Measurements from ENCODE around the gene DACT3.

The DACT3 gene

DNA sequence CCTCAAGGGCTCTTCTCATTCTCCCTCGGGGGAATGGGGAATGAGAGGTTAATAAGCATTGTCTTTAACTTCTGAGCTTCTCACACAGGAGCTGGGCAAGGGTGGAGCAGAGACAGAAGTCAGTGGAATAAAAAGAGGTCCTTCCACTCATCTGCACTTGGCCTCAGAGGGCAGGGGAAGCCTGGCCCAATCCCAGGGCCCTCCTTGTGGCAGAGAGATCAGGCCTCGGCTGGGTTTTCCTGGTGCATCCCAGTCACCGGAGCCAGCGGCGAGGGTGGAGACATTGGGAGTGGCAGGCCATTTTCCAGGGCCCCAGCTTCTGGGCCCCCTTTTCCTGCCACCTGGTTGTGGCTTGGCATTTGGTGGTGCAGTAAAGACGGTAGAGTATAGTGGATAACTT, 49.2 kb downstream of the DACT3 start:
- no peak for DNase-seq (ENCODE audit: low read depth in 3 of 3)

DNA sequence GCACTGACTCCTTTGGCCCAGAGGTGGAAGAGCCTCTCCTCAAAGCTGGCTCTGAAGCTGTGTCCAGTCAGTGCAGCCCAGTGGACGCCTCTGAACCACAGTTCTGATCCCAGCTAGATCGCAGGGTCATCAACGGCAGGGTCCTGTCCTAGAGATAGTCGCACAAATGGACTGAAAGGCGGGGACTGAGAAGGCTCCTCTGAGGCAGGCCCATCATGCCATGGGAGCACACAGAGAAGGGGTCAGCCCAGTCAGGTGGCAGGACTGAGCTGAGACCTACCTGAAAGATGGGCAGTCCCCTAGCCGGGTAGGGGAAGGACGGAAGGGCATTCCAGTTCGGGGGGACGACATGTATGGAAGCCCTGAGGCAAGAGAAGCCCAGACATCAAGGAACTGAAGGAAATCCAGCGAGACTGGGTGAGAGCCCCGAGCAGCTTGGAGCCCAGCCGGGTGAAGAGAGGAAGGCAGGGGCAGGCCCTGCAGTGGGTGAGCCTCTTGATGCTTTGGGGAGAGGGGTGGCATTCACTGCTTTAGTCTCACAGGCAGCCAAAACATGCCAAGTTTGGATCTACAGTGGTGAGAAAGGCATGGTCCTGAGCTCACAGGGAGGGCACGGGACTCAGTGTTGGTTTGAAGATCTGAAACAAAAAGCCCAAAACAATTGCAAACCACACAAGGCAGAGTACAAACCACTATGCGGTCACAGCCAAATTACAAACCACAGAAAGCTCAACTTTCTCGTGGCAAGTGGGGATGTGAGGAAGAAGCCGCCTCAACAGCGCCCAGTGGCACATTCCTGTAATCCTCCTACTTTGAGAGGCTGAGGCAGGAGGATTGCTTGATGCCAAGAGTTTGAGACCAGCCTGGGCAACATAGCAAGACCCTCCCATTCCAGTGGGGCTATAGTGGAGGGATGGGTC, 49.9 kb downstream of the DACT3 start:
- no peak for DNase-seq (ENCODE audit: low read depth in 3 of 3)

DNA sequence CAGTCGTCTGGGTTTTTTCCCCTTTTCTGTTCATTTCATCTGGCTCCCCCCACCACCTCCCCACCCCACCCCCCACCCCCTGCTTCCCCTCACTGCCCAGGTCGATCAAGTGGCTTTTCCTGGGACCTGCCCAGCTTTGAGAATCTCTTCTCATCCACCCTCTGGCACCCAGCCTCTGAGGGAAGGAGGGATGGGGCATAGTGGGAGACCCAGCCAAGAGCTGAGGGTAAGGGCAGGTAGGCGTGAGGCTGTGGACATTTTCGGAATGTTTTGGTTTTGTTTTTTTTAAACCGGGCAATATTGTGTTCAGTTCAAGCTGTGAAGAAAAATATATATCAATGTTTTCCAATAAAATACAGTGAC, 50.6 kb downstream of the DACT3 start:
- DNase-seq (ENCODE audit: low read depth in 3 of 3), result no peak

DNA sequence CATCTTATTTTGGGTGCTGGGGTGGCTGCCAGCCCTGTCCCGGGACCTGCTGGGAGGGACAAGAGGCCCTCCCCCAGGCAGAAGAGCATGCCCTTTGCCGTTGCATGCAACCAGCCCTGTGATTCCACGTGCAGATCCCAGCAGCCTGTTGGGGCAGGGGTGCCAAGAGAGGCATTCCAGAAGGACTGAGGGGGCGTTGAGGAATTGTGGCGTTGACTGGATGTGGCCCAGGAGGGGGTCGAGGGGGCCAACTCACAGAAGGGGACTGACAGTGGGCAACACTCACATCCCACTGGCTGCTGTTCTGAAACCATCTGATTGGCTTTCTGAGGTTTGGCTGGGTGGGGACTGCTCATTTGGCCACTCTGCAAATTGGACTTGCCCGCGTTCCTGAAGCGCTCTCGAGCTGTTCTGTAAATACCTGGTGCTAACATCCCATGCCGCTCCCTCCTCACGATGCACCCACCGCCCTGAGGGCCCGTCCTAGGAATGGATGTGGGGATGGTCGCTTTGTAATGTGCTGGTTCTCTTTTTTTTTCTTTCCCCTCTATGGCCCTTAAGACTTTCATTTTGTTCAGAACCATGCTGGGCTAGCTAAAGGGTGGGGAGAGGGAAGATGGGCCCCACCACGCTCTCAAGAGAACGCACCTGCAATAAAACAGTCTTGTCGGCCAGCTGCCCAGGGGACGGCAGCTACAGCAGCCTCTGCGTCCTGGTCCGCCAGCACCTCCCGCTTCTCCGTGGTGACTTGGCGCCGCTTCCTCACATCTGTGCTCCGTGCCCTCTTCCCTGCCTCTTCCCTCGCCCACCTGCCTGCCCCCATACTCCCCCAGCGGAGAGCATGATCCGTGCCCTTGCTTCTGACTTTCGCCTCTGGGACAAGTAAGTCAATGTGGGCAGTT, 51.2 kb downstream of the DACT3 start:
- no peak for DNase-seq (ENCODE audit: low read depth in 3 of 3)

DNA sequence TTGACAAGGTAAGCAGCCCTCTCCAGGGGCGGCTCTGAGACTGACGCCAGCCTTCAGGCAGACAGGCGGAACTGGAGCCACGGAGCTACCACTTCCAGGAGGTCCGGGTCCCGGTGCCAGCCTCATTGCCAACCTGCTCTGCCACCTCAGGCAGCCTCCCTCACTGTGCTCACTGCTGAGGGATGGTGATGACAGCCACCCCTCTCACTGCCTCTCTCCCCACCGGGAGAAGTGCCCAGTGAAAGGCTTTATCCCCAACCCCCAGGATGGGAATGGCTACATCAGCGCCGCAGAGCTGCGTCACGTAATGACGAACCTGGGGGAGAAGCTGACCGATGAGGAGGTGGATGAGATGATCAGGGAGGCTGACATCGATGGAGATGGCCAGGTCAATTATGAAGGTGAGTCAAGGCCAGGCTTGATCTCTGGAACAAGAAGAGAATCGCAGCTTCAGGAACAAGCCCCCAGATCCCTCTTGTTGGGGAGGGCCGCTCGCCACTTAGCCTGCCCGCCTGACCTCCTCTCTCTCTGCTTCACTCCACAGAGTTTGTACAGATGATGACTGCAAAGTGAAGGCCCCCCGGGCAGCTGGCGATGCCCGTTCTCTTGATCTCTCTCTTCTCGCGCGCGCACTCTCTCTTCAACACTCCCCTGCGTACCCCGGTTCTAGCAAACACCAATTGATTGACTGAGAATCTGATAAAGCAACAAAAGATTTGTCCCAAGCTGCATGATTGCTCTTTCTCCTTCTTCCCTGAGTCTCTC, 52.2 kb downstream of the DACT3 start:
- no peak for DNase-seq (ENCODE audit: low read depth in 3 of 3)

DNA sequence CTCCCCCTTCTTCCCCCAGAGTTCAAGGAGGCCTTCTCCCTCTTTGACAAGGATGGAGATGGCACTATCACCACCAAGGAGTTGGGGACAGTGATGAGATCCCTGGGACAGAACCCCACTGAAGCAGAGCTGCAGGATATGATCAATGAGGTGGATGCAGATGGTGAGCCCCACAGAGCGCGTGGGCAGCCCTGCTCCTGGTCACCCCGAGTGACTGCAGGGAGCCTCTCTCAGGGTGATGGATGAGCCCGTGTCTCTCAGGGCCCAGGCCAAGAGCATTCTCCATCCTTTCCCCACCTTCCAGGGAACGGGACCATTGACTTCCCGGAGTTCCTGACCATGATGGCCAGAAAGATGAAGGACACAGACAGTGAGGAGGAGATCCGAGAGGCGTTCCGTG, 52.8 kb downstream of the DACT3 start:
- DNase-seq (ENCODE audit: low read depth in 3 of 3), result no peak

DNA sequence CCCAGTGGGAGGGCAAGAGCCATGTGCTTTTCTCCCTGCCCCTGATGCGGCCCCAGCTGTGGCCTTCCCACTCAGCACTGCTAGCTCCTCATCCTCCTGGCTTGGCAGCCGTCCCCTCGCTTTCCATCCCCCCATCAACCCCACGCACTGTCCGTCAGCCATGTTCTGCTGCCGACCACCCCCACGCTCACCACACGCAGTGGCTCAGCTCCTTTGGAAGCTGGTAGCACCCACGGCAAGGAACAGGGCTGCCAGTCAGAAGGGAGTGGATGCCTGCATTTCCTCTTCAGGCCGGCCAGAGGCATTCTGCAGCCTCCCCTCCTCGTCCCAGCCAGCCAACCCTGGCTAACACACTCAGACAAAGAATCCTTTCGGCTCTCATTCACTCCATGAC, 53.5 kb downstream of the DACT3 start:
- DNase-seq (ENCODE audit: low read depth in 3 of 3), result no peak

DNA sequence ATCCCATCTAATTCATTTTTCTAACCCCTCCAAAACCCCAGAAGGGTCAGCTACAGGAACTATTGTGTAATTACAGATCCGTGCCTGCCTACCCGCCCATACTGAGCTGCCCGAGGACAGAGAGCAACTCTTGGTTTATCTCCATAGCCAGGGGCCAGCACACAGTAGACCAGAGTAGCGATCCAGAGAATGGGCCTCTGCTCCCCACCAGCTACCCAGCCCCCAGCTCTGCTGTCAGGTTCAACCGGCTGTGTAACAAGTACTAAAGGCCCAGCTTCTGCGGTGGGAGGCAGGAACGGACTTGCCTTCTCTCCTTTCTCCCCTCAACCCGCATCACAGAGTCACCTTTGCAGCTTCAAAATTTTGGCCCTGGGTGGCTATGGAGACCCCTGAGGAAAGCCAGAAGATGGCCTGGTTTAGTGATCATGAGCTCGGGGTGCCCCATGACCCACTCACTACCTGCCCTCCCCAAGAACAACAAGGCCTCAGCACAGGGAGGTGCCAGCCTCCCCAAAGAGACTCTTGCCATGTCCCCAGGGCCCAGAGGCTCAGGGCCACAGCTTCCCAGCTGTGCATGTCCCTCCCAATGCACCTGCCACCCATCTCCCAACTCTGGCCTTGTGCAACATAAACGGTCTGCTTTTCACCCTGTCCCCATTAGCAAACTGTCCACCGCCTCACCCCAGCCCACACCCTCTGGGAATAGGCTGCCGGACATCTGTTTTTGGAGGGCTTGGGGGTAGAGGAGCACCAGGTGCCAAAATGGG, 54.1 kb downstream of the DACT3 start:
- DNase-seq (ENCODE audit: low read depth in 3 of 3), result no peak

DNA sequence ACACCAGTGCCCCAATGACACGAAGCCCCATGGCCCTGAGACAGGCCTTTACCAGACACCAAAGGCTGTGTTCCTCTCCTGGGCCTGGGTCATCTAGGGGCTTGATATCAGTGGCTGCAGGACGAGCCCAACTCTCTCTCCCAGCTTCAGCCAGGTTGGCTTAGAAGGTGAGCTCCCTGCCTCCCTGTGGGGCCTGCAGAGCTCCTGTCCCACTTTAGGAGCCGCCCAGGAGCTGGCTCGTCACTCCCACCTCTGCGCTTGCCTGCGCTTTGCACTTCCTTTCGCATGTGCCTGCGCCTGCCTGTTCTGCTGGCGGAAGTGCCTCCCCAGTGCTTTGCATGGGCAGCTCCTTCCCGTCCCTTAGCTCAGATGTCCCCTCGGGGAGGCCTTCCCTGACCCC, 55.0 kb downstream of the DACT3 start:
- DNase-seq (ENCODE audit: low read depth in 3 of 3), result no peak

DNA sequence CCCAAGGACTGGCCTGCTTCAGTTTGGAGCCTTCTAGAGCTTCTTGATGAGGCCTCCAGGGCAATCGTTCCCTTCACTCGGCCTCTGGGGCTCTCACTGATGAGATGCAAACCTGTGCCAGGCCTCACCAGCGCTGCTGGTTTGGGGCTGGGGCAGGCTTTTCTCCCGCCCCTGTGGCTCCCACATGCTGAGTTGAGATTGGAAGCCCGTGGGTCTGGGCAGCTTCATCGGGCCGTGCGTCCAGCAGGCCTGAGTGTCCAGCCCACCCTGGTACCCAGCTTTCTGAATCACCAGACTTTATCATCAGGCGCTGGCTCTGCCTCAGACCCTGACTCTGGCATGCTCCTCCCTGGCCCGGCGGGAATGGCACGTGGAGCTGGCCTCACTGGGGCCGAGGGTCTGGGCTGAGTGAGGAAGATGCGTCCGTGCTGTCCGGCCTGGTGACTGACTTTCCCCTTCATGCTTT, 55.6 kb downstream of the DACT3 start:
- DNase-seq (ENCODE audit: low read depth in 3 of 3), result no peak

DNA sequence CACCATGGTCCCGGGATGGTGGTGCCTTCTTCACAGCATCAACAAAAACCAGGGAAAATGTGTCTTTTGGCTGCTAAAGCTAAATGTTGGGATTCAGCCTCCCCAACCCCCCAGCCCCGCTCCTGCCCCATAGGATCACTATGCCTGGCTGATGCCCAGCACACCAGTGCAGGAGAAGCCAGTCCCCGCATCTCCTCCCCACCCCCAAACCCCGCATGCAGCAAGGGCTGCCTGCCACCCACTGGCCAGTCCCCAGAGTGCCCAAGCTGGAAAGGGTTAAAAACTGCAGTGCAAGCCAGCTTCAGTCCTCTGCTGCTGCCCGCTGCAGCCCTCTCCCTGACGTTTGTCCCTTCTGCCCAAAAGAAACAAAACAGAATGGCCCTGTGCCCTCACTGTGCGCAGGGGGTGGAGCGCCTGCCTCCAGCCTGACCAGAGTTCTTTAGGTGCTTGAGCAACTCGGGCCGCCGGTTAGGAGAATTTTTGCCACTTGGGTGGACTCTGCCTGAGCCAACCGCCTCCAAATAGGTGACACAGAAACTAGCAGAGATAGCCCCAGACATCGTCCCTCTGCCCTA, 56.1 kb downstream of the DACT3 start:
- DNase-seq (ENCODE audit: low read depth in 3 of 3), result no peak

DNA sequence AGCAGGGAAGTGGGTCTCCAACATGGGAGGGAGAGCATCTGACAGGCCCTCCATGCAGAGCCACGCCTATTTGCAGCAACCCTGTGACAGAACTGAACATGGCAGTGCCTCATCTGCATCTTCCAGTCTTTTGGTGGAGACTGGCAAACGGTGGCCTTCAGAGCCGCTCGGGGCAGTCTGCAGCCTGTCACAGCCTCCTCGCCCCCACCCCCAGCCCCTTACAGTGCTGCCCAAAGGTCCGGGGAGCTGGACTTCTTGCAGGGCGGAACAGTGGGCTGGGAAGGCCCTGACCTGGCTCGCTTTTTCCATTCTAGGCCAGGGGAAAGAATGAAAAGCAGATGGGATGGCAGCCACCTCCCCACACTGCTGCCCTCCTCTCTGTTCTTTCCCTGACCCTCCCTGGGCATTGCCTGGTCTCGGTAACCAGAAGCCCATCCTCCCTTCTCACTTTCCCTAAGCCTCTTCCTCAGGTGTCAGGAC, 57.2 kb downstream of the DACT3 start:
- DNase-seq (ENCODE audit: low read depth in 3 of 3), result no peak

DNA sequence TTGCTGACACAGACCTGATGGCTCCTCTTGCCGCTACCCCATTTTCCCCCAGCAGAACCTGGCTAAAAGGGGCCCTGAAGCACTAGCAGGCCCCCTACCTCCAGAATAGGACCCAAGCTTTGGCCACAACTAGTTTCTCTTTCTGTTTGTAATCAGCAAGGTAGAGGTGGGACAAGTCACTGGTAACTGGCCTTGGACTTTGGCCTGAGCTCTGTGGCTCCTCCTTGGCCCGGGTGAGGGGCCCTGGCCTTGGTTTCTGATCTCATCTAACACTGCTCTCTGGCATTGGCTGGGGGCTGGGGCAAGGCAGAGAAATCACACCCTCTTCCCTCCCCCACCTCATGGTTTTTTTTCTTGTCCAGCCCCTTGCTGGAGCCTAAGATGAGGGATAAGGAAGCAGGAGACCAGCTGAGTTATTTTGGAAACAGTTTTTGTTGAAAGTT, 57.8 kb downstream of the DACT3 start:
- no peak for DNase-seq (ENCODE audit: low read depth in 3 of 3)

DNA sequence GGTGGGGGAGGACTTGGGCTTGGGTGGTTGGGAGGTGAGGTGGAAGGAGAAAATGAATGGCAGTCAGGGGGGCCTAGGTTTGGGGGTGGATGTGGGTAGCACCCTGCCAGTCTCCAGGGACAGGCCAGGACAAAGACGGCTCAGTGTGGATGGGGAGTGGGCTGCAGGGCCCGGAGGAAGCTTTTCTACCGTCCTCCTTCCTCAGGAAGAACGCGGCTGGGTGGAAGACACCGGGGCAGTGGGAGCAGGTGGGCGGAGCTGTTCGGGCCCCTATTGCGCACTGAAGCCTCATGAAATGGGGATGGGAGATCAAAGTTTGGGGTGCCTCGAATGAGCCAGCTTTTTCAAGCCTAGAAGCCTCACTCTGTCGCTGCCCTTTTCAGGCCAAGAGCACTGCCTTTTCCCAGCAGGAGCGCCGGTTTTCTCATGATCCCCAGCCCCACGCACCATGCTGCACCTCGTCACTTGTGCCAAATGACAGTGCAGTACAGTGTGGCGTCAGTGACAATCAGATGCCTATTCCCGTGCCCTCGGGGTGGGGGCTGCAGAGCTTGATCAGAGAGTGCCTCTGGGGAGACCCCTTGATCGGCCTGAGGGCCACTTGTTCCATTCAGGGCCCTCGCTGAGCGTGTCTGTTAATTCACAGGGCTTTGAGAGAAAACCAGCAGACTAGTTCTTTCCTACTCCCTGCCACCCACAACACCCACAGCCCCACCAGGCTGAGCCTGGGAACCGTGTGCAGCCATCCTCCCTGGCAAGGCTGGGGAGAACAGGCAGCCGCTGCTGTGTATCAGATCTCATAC, 58.4 kb downstream of the DACT3 start:
- DNase-seq (ENCODE audit: low read depth in 3 of 3), result peak; percentile 33 to 49 (median 48)

DNA sequence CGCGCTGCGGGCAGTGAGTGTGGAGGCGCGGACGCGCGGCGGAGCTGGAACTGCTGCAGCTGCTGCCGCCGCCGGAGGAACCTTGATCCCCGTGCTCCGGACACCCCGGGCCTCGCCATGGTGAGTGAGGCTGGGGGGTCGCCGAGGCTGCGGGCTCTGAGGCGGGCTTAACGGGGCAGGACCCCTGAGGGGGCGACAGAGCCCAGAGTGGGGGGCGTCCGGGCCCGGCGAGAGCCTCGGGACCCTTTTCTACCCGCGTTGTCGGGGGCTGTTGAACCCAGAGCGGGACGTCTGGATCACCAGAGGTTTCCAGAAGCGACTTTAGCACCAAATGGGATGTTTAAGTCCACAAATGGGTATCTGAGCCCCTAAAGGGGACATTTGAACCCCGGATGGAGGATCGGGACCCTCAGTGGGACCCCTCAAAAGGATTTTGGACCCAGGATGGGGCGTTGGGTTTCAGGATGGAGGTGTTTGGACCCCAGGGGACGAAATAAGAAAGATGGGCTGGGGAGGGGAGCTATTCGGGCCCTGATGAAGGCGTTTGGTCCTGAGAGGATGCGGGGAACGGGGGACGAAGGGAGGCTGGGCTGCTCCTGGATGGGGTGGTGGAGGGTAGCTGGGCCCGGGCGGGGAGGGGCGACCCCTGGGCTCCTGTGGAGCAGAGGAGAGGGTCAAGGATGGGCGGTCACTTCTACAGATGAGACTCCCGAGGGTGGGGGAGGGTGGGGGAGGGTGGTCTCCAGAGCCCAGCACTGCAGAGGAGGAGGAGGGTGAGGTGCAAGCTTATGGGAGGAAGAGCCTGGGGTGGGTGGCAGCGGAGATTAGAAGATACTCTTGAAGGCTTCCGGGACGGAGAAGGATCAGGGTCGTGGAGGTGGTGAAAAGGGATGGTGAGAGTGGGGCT, 59.4 kb downstream of the DACT3 start, which contains the start of gene CALM3:
Gene CALM3 (plus strand): TSS at position 13 of the 907 bp plus-strand sequence. CDS start 105 bp downstream, at position 118.
- DNase-seq (ENCODE audit: low read depth in 3 of 3), result no peak

DNA sequence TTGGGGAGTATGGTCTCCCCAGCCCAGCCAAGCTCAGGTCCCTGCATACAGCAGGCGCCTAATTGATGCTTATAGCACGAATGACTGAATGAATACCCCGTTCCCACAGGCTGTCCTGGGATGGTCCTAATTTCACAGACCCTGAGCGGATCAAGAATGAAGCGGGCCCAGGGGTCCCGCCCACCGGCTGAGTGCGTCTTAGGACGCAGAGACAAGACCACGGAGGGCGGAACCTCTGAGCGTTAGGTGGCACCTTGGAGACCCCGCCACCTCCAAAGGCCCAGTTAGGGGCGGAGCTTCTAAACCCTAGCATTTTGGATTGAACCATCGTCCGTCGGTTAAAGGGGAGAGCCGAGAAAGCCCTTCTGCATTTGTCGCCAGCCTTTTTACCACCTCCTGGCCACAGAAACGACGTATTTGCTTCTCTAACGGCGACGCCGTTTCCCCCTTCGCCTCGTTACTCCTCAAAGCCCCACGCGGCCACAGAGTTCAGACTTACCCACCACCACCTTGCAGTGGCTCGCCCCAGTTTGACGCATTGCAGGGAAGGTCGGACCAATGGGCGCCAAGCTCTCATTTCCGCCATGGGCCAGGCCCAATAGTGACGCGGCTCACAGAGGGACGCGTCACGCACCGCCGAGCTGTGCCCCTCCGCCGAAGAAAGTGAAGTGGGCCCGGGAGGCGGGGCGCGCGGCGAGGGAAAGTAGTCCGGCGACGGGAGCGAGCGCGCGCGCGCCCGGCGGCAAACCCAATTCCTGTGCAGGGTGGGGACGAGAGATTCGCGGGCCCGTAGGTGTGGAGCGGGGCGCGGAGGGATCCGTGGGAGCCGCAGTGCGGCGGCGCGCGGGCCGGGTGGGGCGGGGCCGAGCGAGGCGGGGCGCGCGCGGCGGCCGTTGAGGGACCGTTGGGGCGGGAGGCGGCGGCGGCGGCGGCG, 60.3 kb downstream of the DACT3 start:
- peak; percentile 95 to 96 (median 95) for DNase-seq (ENCODE audit: low read depth in 3 of 3)

DNA sequence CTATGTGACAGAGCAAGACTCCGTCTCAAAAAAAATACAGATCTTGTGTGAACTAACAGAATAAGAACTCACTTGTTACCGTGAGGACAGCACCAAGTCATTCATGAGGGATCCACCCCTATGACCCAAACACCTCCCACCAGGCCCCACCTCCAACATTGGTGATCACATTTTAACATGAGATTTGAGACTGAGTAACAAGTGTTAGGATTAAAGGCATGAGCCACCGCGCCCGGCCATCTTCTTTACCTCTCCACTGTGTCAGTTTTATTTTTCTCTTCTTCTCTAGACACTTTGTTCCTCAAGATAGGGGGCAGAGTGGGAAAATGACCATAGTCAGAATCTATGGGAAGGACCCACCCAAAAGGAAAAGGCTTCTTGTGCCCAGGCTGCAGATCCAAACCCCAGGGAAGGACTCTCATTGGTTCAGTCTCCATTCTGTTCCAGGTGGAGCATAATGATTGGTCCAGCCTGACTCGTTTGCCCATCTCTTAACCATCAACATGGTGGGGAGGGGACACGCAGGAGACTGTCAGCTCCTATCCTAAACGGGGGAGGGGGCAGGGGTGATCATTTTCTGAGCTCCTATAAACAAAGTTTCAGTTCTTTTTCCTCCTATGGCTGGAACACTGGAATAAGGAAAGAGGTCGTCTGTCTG, 61.1 kb downstream of the DACT3 start:
- no peak for DNase-seq (ENCODE audit: low read depth in 3 of 3)

Data from stimulated activated CD4-positive, alpha-beta T cell treated with anti-CD3 and anti-CD28 coated beads, TNF-alpha, amount 100 ng/mL, for 4 hours (primary cell).